GM10847 (cell line): ENCODE results near the gene LY86.

Source experiments
- POLR2A ChIP-seq: IDR thresholded peaks from 2 replicates; pipeline ENCODE4 v1.6.1; 2011; ENCODE audit not compliant: insufficient read length; ENCODE audit errors: extremely low read depth

Gene LY86

GRCh38 chr6:6604566-6604965 lies 16.0 kb downstream of the LY86 start:
- no peak for TF ChIP-seq POLR2A

DNA sequence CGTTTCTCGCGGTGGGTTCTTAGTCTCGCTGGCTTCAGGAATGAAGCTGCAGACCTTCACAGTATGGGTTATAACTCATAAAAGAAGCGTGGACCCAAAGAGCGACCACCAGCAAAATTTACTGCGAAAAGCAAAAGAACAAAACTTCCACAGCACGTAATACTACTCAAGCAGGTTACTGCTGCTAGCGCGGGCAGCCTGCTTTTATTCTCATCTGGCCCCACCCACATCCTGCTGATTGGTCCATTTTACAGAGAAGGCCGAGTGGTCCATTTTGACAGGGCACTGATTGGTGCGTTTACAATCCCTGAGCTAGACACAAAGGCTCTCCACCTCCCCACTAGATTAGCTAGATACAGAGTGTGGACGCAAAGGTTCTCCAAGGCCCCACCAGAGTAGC lies 17.4 kb downstream of the LY86 start:
- no peak for TF ChIP-seq POLR2A

- no peak for TF ChIP-seq POLR2A
Measured at GRCh38 chr6:6609450-6609849, 20.9 kb downstream of the LY86 start.

GRCh38 chr6:6610031-6610591 lies 21.6 kb downstream of the LY86 start:
- no peak for TF ChIP-seq POLR2A

GRCh38 chr6:6611486-6611885 lies 23.0 kb downstream of the LY86 start:
- TF ChIP-seq POLR2A, result no peak

- TF ChIP-seq POLR2A, result no peak
Measured at GRCh38 chr6:6612308-6612707, 23.8 kb downstream of the LY86 start.

DNA sequence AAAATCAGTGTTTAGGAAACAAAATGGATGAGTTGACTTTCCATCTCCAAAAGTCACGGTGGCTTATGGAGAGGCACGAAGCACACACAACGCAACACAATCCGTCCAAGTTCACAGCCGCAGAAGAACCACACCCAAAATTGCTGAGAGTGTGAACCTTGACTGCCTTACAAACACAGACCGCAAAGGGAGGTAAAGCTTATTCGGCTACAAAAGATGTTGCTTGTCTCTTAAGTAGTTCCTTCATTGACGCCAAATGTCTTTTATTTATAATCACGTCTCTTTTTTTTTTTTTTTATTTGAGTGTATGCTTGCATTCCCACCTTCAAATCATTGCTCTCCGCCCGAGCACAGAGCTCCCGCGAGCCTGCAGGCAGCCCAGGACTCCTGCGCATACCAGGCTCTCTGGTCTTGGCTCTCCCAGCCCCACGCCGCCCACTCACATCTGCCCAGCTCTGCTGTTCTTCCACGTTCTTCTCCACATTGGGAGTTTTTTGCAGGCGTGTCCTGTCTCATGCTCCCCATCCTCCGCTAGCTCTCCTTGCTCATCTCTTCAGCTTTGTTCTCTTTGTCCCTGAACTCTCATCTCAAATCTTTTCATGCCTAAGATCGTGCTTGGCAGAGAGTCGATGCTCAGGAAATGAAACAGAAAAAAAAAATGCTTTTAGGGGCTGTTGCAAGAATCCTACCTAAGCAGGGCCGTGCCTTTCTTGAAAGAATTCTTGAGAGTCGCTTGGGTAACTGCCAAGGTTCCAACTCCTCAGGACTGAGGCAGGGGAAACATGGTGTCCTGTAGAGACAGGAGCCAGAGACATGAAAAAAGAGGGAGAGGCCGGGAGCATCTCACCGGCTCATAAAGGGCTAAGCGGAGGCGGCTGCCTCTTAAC lies 25.8 kb downstream of the LY86 start:
- no peak for TF ChIP-seq POLR2A

GRCh38 chr6:6614983-6615349 lies 26.4 kb downstream of the LY86 start:
- TF ChIP-seq POLR2A, result no peak

DNA sequence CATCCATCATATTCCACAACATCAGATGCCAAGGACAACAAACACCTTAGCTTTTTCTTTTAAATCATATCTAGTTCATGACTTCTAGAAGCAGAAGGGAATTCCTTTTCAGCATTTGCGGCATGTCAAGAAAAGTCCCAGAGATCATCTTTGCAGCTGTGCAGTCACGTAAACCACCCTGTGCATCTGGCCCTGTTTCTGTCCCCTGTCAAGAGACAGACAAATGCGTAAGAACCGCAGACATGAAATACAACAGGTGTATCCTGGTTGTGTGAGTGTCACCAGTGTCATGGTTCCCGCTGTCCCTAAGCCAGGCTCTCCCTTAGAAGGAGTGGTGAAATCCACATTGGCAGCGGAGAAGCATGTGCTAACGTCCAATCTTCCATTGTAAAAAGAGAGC lies 28.1 kb downstream of the LY86 start:
- TF ChIP-seq POLR2A, result no peak

DNA sequence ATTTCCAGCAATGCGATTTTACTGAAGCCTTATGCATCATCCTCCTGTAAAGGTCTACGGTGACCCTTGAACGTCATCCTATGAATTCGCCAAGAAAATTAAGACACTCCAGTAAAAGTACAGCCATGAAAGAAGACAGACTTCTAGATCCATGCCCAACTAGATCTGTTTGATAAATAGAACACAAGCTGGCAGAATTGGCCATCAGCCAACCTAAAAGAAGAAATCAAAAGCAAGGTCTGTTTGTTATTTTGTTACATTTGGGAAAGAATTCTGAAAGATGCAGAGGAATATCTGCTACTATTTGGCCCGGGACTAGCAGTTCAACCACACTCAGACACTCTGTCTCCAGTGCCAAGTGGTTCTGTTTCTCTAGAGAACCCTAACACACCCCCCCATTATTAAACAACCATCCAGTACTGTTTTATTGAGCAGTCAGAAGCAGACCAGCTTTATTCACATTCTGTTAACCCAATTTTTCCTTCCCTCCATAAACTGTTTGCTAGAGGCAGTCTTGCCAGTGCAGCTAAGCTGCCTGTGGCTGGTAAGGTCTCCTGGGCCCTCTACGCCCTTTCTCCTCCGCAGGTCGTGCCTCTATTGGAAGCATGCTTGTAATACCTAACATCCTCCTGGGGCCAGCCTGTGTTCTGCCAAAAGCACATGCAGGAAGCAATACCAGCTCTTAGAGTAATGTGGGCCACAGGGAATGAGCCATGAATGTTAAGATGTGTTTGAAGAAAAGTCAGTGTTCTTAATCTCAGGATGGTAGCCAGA lies 30.7 kb downstream of the LY86 start:
- TF ChIP-seq POLR2A, result no peak

DNA sequence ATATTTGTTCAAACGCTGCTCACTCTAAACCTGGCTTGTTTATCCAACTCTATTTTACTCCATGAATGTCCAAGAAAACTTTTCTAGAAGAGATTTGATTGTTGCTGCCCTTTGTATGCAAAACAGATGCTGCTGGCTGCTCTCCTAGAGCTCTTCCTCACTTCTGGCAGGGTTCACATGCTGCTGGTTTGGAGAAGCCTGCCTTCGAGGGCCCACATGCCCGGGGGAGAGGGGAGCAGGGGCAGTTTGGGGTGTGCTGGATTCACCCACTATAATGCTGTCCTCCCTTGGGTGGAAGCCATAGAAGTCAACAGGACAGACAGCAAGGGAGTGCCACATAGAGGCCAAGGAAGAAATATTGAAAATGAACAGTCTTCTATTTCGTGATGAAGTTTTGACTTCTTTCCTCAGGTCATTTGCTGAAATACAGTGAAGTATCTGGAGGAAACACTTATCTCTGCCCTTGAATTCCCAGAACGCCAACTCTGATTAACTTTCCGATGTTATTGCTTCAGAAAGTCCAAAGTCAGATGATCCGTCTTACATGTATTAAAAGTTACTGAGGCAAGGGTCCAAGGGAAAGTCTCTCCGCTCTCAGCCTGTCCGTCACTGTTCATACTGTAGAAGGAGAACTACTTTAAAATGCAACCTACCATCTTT lies 32.4 kb downstream of the LY86 start:
- no peak for TF ChIP-seq POLR2A

DNA sequence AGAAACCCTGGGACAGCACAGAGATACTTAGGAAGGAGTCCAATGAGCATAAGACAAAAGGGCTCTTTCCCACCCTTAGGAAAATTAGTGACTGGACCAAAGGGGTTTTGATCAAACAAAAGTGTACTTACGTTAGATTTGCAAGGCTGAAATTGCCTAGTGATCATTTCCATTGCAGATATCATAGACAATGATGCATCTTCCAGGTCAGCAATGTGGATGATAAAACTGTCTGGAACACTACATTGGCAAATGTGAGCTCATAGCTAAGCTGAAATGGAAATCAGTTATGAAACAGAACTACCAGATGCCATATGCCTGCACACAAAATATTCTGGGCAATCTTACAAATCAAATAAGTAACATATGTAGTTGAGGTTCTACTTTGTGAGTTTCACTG lies 34.0 kb downstream of the LY86 start:
- TF ChIP-seq POLR2A, result no peak

DNA sequence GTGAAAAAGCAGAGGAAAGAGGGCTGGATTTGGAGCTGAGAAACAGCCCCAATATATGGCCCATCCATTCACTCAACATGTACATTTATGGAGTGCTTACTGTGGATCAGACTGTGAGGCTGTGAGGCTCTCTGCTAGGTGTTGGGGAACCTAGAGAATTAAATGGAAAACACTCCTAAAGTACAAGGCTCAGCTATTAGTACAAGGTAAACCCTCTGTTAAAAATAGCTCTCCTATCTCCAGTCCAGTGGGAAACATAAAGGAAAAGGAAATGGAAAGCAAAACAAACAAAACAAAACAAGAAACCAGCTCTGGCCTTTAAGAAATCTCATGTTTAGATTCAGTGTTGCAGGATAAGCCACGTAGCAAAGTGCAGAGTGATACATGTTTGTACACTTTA lies 35.0 kb downstream of the LY86 start:
- no peak for TF ChIP-seq POLR2A

DNA sequence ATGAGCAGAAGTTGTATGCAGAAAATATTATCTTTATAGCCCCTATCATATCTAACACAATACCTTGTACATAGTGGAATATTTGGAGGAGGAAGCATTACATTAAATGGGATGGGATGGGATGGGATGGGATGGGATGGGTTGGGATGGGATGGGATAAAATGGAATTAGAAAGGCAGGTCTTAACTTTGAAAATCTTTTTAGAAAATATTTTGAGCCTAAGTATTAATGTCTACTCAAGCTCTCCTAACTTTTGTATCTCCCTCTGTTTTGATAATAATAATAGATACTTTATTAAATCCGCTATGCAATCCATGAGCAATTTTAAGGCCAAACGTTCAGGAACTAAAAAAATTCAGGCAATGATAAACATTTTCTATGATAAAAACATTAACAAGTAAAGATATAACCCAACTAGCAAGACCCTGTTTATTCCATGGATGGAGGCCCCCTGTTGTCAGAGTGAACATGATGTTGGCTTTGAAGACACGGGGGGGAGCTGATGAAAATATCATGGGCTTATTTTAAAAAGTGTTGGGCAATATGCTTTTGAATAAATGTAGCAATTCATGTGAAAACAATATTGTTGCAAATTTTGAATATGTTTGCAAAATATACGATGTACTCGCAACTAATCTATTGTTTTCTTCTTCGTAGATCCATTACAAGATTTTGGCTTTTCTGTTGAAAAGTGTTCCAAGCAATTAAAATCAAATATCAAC lies 35.9 kb downstream of the LY86 start:
- no peak for TF ChIP-seq POLR2A

GRCh38 chr6:6626187-6626586 lies 37.7 kb downstream of the LY86 start:
- TF ChIP-seq POLR2A, result no peak
